Skeletal muscle tissue (tissue), 4 donors: ENCODE results near the gene AJAP1. TPM values are rescaled to one million over a fixed set of nuclear protein-coding genes. Genes with fewer than 3 reads are reported as not detected.

Experiments used
- H3K27ac ChIP-seq: one replicate; pipeline ENCODE4 v1.7.0; 2013; ENCODE audit warnings: mild to moderate bottlenecking, low read depth, low read length, inconsistent platforms
- H3K27me3 ChIP-seq, 3 donors: one replicate each; pipeline ENCODE4 v1.7.0; 2013; ENCODE audit warnings: low read length in 3 of 3; ENCODE audit not compliant: control insufficient read depth in 3 of 3, insufficient read depth in 3 of 3
- H3K36me3 ChIP-seq, 3 donors: one replicate each; pipeline ENCODE4 v1.7.0; 2013; ENCODE audit warnings: low read length in 3 of 3; ENCODE audit not compliant: control insufficient read depth in 3 of 3, insufficient read depth in 3 of 3
- H3K4me1 ChIP-seq, 3 donors: one replicate each; pipeline ENCODE4 v1.7.0; 2013; ENCODE audit warnings: low read length in 3 of 3, mild to moderate bottlenecking in 3 of 3; ENCODE audit not compliant: control insufficient read depth in 3 of 3, insufficient read depth in 3 of 3
- H3K4me3 ChIP-seq, 3 donors: one replicate each; pipeline ENCODE4 v1.7.0; 2013; ENCODE audit warnings: low read length in 3 of 3
- H3K9ac ChIP-seq, 3 donors: one replicate each; pipeline ENCODE4 v1.7.0; 2013; ENCODE audit warnings: low read length in 3 of 3, mild to moderate bottlenecking in 3 of 3, moderate library complexity in 2 of 3, low read depth in 1 of 3
- H3K9me3 ChIP-seq, 3 donors: one replicate each; pipeline ENCODE4 v1.7.0; 2013; ENCODE audit warnings: low read length in 3 of 3; ENCODE audit not compliant: control insufficient read depth in 3 of 3
- total RNA-seq: library from RNA; depleted of rRNA; stranded (reverse); fragments of >200 nt; gene quantifications from one replicate; pipeline ENCODE4 v1.2.3, GENCODE V29; 2014
- donor health status: Osteomylitis.

Gene AJAP1
- total RNA-seq, 1 donor from 2014 or later: 0.52 TPM

DNA sequence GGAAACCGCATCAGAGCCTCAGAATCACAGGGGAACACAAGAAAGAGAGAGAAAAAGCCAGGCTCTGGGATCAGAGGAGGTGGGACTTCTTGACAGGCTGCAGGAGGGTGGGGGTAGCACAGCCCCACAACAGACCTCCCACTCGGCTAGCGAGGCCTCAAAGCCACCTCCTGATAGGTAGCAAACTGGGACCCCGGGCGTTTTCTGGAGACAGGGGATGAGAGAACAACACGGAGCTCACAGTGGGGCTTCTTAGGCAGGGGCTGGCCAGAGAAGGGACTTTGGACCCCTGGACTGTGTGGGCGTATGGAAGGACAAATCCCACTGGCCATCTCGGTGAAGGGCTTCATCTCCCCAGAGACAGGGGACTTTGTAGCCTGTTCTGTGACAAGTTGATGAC, 116.3 kb downstream of the AJAP1 start:
- Histone ChIP-seq H3K9me3 (no peaks in the 10 kb centered on the region), H3K4me3 (no peak overlapping the region), H3K27me3 (peaks cover 0 to 20% (median 8%) of the 10 kb centered on the region in 3 donors), H3K27ac (no peak overlapping the region), H3K36me3 (no peaks in the 10 kb centered on the region), H3K4me1 (no peaks in the 10 kb centered on the region), H3K9ac (no peak overlapping the region)

DNA sequence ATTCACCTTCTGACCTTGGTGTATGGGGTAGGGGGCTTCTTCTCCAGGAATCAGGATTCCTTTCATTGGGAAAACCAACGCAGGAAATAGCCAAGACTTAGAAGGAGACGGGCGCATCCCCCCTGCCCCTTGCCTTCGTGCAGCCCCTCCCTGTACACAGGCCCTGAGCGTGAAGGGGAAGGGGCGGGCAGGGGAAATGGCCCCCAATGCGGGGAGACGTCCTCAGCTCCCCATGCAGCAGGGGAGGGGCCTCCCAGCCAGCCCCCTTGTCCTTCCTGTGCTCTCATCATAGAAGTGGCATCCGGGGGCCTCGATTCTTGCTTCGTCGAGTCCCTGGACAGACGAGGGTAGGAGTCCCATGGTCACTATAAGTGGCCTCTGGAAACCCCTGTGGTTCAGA, 116.9 kb downstream of the AJAP1 start:
- Histone ChIP-seq H3K9me3 (no peaks in the 10 kb centered on the region), H3K27me3 (peaks cover 0 to 24% (median 8%) of the 10 kb centered on the region in 3 donors), H3K27ac (no peak overlapping the region), H3K9ac (no peak overlapping the region), H3K36me3 (no peaks in the 10 kb centered on the region), H3K4me1 (no peaks in the 10 kb centered on the region), H3K4me3 (no peak overlapping the region)

DNA sequence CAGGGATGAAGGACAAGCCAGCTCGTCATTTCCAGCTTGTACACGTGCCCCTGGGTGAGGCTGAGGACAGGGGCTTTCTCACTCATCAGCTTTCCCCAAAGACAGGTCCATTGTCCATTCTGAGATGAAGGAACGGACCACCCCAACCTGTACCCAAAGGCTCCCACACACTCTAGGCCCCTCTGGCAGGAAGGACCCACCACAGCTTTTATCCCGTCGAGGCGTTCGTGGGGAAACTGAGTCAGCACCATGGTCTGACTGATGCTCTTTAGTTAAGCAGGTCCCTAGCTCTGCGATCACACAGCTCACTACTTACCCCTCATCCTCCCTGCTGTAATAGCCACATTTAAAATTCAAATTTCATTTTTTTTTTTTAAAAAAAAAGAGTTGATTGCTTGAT, 117.3 kb downstream of the AJAP1 start:
- H3K4me3 ChIP-seq: no peak overlapping the region
- H3K27ac ChIP-seq: no peak overlapping the region
- no peak overlapping the region for H3K9ac ChIP-seq
- H3K36me3 ChIP-seq: no peaks in the 10 kb centered on the region
- H3K27me3 ChIP-seq: peaks cover 0 to 24% (median 8%) of the 10 kb centered on the region in 3 donors
- no peaks in the 10 kb centered on the region for H3K9me3 ChIP-seq
- no peaks in the 10 kb centered on the region for H3K4me1 ChIP-seq

DNA sequence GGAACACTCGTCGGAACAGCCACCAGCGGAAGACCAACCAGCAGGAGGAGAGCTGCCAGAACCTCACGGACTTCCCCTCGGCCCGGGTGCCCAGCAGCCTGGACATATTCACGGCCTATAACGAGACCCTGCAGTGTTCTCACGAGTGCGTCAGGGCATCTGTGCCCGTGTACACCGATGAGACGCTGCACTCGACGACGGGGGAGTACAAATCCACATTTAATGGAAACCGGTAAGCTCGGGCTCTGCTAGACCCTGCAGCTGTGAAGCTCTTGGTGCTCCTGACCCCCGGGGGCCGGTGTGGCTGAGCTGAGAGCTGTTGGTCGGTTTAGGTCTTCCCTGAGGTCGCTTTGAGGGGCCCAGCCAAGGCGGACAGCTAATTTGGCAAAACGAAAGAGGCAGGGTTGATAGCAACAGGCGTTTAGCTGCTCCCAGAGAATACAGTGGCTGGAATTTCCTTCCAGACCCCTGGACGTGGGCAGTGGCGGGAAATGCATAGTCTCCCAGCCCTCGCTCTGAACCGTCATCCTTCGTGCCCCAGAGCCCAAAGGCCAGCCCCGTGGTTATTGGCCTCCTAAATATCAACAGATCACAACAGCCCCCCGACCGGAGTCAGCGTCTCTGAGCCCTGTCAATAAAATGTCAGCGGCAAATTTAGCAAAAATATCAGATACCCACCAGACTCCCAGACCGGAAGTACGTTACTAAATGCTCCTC, 118.0 kb downstream of the AJAP1 start:
- Histone ChIP-seq H3K36me3 (no peaks in the 10 kb centered on the region), H3K9me3 (no peaks in the 10 kb centered on the region), H3K27me3 (peaks cover 0 to 24% (median 8%) of the 10 kb centered on the region in 3 donors), H3K9ac (no peak overlapping the region), H3K27ac (no peak overlapping the region), H3K4me3 (no peak overlapping the region), H3K4me1 (no peaks in the 10 kb centered on the region)

DNA sequence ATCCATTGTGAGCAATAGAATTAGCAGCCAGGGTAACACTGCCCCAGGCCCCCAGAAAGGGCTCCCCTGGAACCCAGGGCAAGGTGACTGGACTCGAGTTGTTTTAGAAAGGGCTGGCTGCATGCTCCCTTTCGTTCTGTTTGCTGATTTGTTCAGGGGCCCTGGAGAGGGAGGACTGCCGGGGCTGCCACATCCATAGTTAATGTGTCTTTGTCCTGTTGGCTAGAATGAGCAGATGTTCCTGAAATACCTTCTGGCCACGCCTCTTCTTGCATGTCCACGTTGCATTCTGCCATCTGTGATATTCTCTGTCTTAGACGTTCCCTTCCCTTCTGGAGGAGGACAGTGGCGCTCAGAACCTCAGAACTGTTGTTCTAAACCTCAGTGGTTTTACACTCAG, 118.8 kb downstream of the AJAP1 start:
- Histone ChIP-seq H3K4me3 (no peak overlapping the region), H3K27ac (no peak overlapping the region), H3K27me3 (peaks cover 0 to 20% (median 8%) of the 10 kb centered on the region in 3 donors)

DNA sequence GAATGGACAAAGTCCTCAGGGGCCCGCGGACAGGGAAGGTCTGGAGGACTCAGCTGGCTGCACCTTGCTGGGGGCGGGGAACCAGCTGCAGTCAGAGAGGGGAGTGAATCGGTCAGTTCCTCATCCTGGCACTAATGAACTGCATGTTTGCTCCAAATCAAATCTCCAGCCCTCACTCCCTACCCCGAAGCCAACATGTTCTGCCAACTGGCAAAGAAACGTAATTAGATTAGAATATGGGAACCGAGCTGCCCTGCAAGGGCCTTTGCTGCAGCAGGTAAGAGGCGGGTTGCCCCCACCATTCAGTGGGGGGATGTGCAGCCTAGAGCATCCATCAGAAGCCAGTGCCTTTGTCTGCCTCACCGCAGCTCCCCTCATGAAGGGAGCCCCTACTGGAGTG, 121.1 kb downstream of the AJAP1 start:
- Histone ChIP-seq H3K4me3 (no peak overlapping the region), H3K9ac (no peak overlapping the region), H3K27ac (no peak overlapping the region), H3K4me1 (no peaks in the 10 kb centered on the region), H3K36me3 (no peaks in the 10 kb centered on the region), H3K27me3 (peaks cover 0 to 14% (median 8%) of the 10 kb centered on the region in 3 donors), H3K9me3 (no peaks in the 10 kb centered on the region)

More for the DNA sequence above, 118.8 kb downstream of the AJAP1 start:
- H3K36me3 ChIP-seq: no peaks in the 10 kb centered on the region
- H3K9me3 ChIP-seq: no peaks in the 10 kb centered on the region
- no peaks in the 10 kb centered on the region for H3K4me1 ChIP-seq
- no peak overlapping the region for H3K9ac ChIP-seq

DNA sequence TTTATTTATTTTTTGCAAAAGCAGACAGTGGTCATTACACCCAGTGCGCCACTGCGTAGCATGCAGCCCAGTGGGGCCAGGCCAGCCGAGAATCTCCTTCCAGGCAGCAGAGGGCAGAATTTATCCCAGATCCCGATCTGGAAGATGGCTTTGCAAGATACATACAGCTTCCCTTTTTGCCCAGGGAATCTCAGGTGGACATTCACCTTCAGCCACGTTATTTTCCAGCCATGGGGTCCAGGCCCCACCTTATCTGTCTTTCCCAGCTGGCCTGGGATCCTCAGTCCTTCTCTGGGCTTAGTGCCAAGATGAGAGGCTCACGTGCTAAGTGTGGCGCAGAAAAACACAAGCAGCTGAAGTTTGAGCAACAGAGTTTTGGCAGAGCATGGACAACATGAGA, 123.6 kb downstream of the AJAP1 start:
- Histone ChIP-seq H3K4me3 (no peak overlapping the region), H3K9ac (no peak overlapping the region), H3K36me3 (no peaks in the 10 kb centered on the region), H3K27ac (no peak overlapping the region), H3K27me3 (peaks cover 0 to 12% (median 0%) of the 10 kb centered on the region in 3 donors), H3K4me1 (no peaks in the 10 kb centered on the region), H3K9me3 (no peaks in the 10 kb centered on the region)

DNA sequence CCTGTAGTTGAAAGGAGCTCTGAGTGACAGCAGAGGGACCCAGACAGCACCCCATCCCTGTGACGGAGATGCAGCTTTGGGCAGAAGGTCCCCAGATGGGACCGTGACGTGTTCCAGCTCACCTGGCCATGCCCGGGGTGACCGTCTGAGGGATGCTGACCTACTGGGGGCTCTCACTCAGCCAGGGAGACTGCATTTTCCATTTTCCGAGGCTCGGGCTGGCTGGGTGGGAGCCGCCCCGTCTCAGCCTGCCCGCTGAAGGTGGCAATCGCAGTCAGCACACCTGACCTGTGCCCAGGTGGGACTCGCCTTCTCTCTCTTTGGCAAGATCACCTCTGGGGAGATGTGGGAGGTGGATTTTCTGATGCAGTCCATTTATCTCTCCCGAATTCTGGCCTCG, 127.2 kb downstream of the AJAP1 start:
- Histone ChIP-seq H3K27me3 (peaks cover 0 to 6% (median 0%) of the 10 kb centered on the region in 3 donors), H3K27ac (no peak overlapping the region), H3K9me3 (no peaks in the 10 kb centered on the region), H3K9ac (no peak overlapping the region), H3K4me3 (no peak overlapping the region), H3K36me3 (no peaks in the 10 kb centered on the region), H3K4me1 (no peaks in the 10 kb centered on the region)

DNA sequence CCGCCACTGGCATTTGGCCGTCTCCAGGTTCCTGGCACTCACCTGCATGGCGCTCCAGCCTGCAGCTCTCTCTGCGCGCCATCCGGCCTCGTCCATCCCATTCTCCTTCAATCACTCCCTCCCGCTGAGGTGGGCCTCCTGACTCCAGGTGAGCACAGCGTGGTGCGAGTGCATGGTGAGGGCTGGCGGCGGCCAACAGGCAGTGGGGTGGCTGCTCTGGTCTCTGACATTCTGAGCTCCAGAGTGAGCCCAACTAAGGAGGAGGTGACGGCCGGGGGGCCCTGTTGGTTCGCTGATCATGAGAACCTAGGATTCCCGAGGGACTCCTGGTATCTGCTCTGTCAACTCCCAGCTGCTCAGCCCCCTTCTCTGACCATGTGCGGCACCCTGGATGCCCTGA, 130.4 kb downstream of the AJAP1 start:
- H3K4me1 ChIP-seq: no peaks in the 10 kb centered on the region
- no peak overlapping the region for H3K4me3 ChIP-seq
- H3K36me3 ChIP-seq: no peaks in the 10 kb centered on the region
- no peaks in the 10 kb centered on the region for H3K9me3 ChIP-seq
- H3K27me3 ChIP-seq: peaks cover 0 to 17% (median 2%) of the 10 kb centered on the region in 3 donors
- no peak overlapping the region for H3K9ac ChIP-seq
- no peak overlapping the region for H3K27ac ChIP-seq

DNA sequence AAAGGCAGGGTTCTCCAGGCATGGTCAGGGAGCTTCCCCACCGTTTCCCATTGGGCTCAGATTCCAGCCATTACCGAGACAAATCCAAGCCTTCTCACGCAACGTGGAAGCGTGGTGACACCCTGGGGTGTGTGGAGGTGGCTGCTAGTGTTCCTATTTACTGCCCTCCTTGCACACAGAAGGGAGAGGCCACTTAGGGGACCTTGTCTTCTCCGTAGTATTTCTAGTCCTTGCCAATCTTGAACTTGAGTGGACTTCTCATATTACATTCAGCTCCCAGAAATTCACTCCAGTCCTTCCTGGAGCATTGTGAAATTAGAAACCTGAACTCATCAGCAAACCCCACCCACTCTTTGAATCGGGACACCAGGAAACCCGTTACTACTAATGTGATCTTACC, 131.6 kb downstream of the AJAP1 start:
- Histone ChIP-seq H3K27me3 (peaks cover 0 to 17% (median 2%) of the 10 kb centered on the region in 3 donors), H3K9ac (no peak overlapping the region), H3K4me3 (no peak overlapping the region)

More for the DNA sequence above, 131.6 kb downstream of the AJAP1 start:
- no peaks in the 10 kb centered on the region for H3K36me3 ChIP-seq
- no peak overlapping the region for H3K27ac ChIP-seq
- H3K9me3 ChIP-seq: no peaks in the 10 kb centered on the region
- no peaks in the 10 kb centered on the region for H3K4me1 ChIP-seq
